H9 (cell line): ENCODE data around the gene AP1G2. TPM values are rescaled to one million over a fixed set of nuclear protein-coding genes. Genes with fewer than 3 reads are reported as not detected.

Source experiments
- DNase-seq: peaks from one replicate; pipeline ENCODE4 v3.0.0-alpha.2; 2017
- H2AFZ ChIP-seq: one replicate; pipeline ENCODE4 v1.6.1; 2013; ENCODE audit warnings: mild to moderate bottlenecking, low read length, control low read depth, moderate library complexity
- H2AK5ac ChIP-seq: 2 replicates; pipeline ENCODE4 v1.6.1; 2013; ENCODE audit warnings: low read length, control low read depth, mixed read lengths; ENCODE audit not compliant: insufficient read length
- H2BK120ac ChIP-seq: one replicate; pipeline ENCODE4 v1.6.1; 2013; ENCODE audit warnings: low read depth, mild to moderate bottlenecking, low read length, control low read depth, inconsistent platforms; ENCODE audit not compliant: poor library complexity, severe bottlenecking
- H2BK12ac ChIP-seq: 2 replicates; pipeline ENCODE4 v1.6.1; 2013; ENCODE audit warnings: low read length, control low read depth, mixed read lengths, low read depth; ENCODE audit not compliant: insufficient read length
- H2BK15ac ChIP-seq: 2 replicates; pipeline ENCODE4 v1.6.1; 2013; ENCODE audit warnings: low read depth, low read length, control low read depth
- H2BK20ac ChIP-seq: one replicate; pipeline ENCODE4 v1.6.1; 2013; ENCODE audit warnings: low read depth, mild to moderate bottlenecking, low read length, control low read depth, inconsistent platforms; ENCODE audit not compliant: poor library complexity, severe bottlenecking
- H2BK5ac ChIP-seq: 2 replicates; pipeline ENCODE4 v1.6.1; 2013; ENCODE audit warnings: low read length, control low read depth, mixed read lengths; ENCODE audit not compliant: insufficient read length
- H3K14ac ChIP-seq: 2 replicates; pipeline ENCODE4 v1.6.1; 2013; ENCODE audit warnings: low read length, control low read depth; ENCODE audit not compliant: insufficient read depth
- H3K18ac ChIP-seq: 2 replicates; pipeline ENCODE4 v1.6.1; 2013; ENCODE audit warnings: low read depth, mild to moderate bottlenecking, mixed read lengths, low read length, control low read depth; ENCODE audit not compliant: insufficient read length
- H3K23ac ChIP-seq: 2 replicates; pipeline ENCODE4 v1.6.1; 2013; ENCODE audit warnings: low read length, control low read depth, mixed read lengths, low read depth; ENCODE audit not compliant: insufficient read length
- H3K23me2 ChIP-seq: 2 replicates; pipeline ENCODE4 v1.6.1; 2013; ENCODE audit warnings: low read depth, mild to moderate bottlenecking, mixed read lengths, low read length, control low read depth; ENCODE audit not compliant: insufficient read length, poor library complexity, severe bottlenecking
- H3K27ac ChIP-seq: 2 replicates; pipeline ENCODE4 v1.5.1; 2013; ENCODE audit warnings: low read length, control low read depth, mixed read lengths, low read depth; ENCODE audit not compliant: insufficient read length
- H3K27me3 ChIP-seq: 2 replicates; pipeline ENCODE4 v1.6.1; 2013; ENCODE audit warnings: low read length, control low read depth, inconsistent platforms; ENCODE audit not compliant: insufficient read depth
- H3K4ac ChIP-seq: 2 replicates; pipeline ENCODE4 v1.6.1; 2013; ENCODE audit warnings: low read depth, mild to moderate bottlenecking, control low read depth, inconsistent platforms, low read length, moderate library complexity
- H3K4me1 ChIP-seq: 2 replicates; pipeline ENCODE4 v1.6.1; 2013; ENCODE audit warnings: low read length, control low read depth, inconsistent platforms; ENCODE audit not compliant: insufficient read depth
- H3K4me2 ChIP-seq: 2 replicates; pipeline ENCODE4 v1.6.1; 2013; ENCODE audit warnings: low read length, control low read depth, mixed read lengths; ENCODE audit not compliant: insufficient read length, insufficient read depth
- H3K56ac ChIP-seq: 2 replicates; pipeline ENCODE4 v1.6.1; 2013; ENCODE audit warnings: low read depth, mild to moderate bottlenecking, mixed read lengths, low read length, control low read depth; ENCODE audit not compliant: insufficient read length
- H3K79me1 ChIP-seq: 2 replicates; pipeline ENCODE4 v1.6.1; 2013; ENCODE audit warnings: low read depth, mild to moderate bottlenecking, moderate library complexity, low read length, control low read depth, inconsistent platforms; ENCODE audit not compliant: insufficient read depth, poor library complexity, severe bottlenecking
- H3K79me2 ChIP-seq: 2 replicates; pipeline ENCODE4 v1.6.1; 2013; ENCODE audit warnings: low read length, control low read depth, inconsistent platforms; ENCODE audit not compliant: insufficient read depth
- H3K9ac ChIP-seq: 2 replicates; pipeline ENCODE4 v1.6.1; 2013; ENCODE audit warnings: low read length, control low read depth, mixed read lengths; ENCODE audit not compliant: insufficient read length; ENCODE audit errors: extremely low read depth
- H3K9me3 ChIP-seq: one replicate; pipeline ENCODE4 v1.6.1; 2013; ENCODE audit warnings: low read depth, low read length, inconsistent platforms; ENCODE audit not compliant: control insufficient read depth
- H3T11ph ChIP-seq: one replicate; pipeline ENCODE4 v1.6.1; 2013; ENCODE audit warnings: mild to moderate bottlenecking, low read length, control low read depth, inconsistent platforms
- H4K20me1 ChIP-seq: one replicate; pipeline ENCODE4 v1.6.1; 2013; ENCODE audit not compliant: control insufficient read depth, insufficient read length, insufficient read depth
- H4K5ac ChIP-seq: 2 replicates; pipeline ENCODE4 v1.6.1; 2013; ENCODE audit warnings: low read depth, mild to moderate bottlenecking, mixed read lengths, low read length, control low read depth; ENCODE audit not compliant: insufficient read length
- H4K8ac ChIP-seq: replicated peaks from 2 replicates; pipeline ENCODE4 v1.6.1; 2013; ENCODE audit warnings: low read length, control low read depth, mixed read lengths, low read depth; ENCODE audit not compliant: insufficient read length
- H4K91ac ChIP-seq: 2 replicates; pipeline ENCODE4 v1.6.1; 2013; ENCODE audit warnings: low read depth, mild to moderate bottlenecking, moderate library complexity, mixed read lengths, low read length, control low read depth; ENCODE audit not compliant: insufficient read length
- H3K27ac Mint-ChIP-seq, 3 experiments: 2 replicates in 2 of 3; 3 replicates in 1 of 3; pipeline ENCODE4 v1.8.0; 2020 to 2021; ENCODE audit warnings: mixed read lengths in 3 of 3, mild to moderate bottlenecking in 1 of 3, moderate library complexity in 1 of 3
- H3K27me3 Mint-ChIP-seq: 2 replicates; pipeline ENCODE4 v1.8.0; 2021; ENCODE audit warnings: low read depth, mild to moderate bottlenecking, moderate library complexity, mixed read lengths
- H3K36me3 Mint-ChIP-seq, 3 experiments: 2 replicates in 2 of 3; 3 replicates in 1 of 3; pipeline ENCODE4 v1.8.0; 2020 to 2021; ENCODE audit warnings: low read depth in 3 of 3, mixed read lengths in 3 of 3; ENCODE audit not compliant: insufficient read depth in 1 of 3
- H3K4me1 Mint-ChIP-seq, 2 experiments: 2 replicates each; pipeline ENCODE4 v1.8.0; 2020; ENCODE audit warnings: mixed read lengths in 2 of 2
- H3K4me3 Mint-ChIP-seq, 2 experiments: 2 replicates in 1 of 2; 3 replicates in 1 of 2; pipeline ENCODE4 v1.8.0; 2020 to 2021; ENCODE audit warnings: mild to moderate bottlenecking in 2 of 2, mixed read lengths in 2 of 2, moderate library complexity in 1 of 2
- H3K9me3 Mint-ChIP-seq, 2 experiments: 2 replicates in 1 of 2; 3 replicates in 1 of 2; pipeline ENCODE4 v1.8.0; 2020; ENCODE audit warnings: mild to moderate bottlenecking in 2 of 2, mixed read lengths in 2 of 2, moderate library complexity in 1 of 2
- WGBS: extraction: QIAGEN DNeasy Blood & Tissue Kit; methylation state at CpG from one replicate; pipeline ENCODE4 v1.1.7; 2013; ENCODE audit warnings: missing lambda C conversion rate, low lambda C conversion rate, mixed read lengths; ENCODE audit not compliant: insufficient read length; ENCODE audit errors: extremely low coverage; 5-methylcytosine and 5-hydroxymethylcytosine counted together
- total RNA-seq: library from RNA; stranded (reverse); gene quantifications from 2 replicates; pipeline ENCODE4 v1.2.1, GENCODE V29; 2021
- TF ChIP-seq, protein P1 (sequence below): fragments of 200-600 bp; sonication (generic); conservative IDR thresholded peaks from 3 replicates; pipeline ENCODE4 v1.8.0; 2021; ENCODE audit warnings: antibody characterized with exemption, mild to moderate bottlenecking

Gene AP1G2
- total RNA-seq, 1 experiment from 2014 or later: 107 TPM

GRCh38 chr14:23517650-23518326 lies 49.8 kb downstream of the AP1G2 start:
- H3T11ph ChIP-seq: no peak overlapping the region
- H3K79me2 ChIP-seq: no peaks in the 10 kb centered on the region
- H4K8ac ChIP-seq: no peak overlapping the region
- Mint-ChIP-seq H3K4me1 (peaks cover 39 to 41% of the 10 kb centered on the region in 2 experiments), H3K27ac (no peak overlapping the region; a peak in 2 of 7 replicates), H3K9me3 (no peaks in the 10 kb centered on the region), H3K27me3 (peaks cover 20% of the 10 kb centered on the region), H3K4me3 (peak overlapping the region in 1 of 2 experiments; percentile 17; a peak in 1 of 5 replicates), H3K36me3 (peaks cover 5 to 11% (median 9%) of the 10 kb centered on the region in 3 experiments; a peak in 5 of 7 replicates)
- H2AK5ac ChIP-seq: no peak overlapping the region
- no peak overlapping the region for H2BK20ac ChIP-seq
- TF ChIP-seq, protein P1, sequence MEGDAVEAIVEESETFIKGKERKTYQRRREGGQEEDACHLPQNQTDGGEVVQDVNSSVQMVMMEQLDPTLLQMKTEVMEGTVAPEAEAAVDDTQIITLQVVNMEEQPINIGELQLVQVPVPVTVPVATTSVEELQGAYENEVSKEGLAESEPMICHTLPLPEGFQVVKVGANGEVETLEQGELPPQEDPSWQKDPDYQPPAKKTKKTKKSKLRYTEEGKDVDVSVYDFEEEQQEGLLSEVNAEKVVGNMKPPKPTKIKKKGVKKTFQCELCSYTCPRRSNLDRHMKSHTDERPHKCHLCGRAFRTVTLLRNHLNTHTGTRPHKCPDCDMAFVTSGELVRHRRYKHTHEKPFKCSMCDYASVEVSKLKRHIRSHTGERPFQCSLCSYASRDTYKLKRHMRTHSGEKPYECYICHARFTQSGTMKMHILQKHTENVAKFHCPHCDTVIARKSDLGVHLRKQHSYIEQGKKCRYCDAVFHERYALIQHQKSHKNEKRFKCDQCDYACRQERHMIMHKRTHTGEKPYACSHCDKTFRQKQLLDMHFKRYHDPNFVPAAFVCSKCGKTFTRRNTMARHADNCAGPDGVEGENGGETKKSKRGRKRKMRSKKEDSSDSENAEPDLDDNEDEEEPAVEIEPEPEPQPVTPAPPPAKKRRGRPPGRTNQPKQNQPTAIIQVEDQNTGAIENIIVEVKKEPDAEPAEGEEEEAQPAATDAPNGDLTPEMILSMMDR: peak; percentile 48
- peaks cover 15% of the 10 kb centered on the region; the same call in 1 of the 2 replicates for H3K4me1 ChIP-seq
- no peak overlapping the region for H4K91ac ChIP-seq
- no peak overlapping the region for H3K27ac ChIP-seq
- H3K23me2 ChIP-seq: peaks cover 3% of the 10 kb centered on the region
- no peak overlapping the region for H2BK12ac ChIP-seq
- no peak overlapping the region for H3K14ac ChIP-seq
- no peak for DNase-seq
- H3K56ac ChIP-seq: no peak overlapping the region
- no peaks in the 10 kb centered on the region for H4K20me1 ChIP-seq
- H4K5ac ChIP-seq: no peak overlapping the region
- no peaks in the 10 kb centered on the region for H3K79me1 ChIP-seq
- no peak overlapping the region for H2AFZ ChIP-seq
- H3K23ac ChIP-seq: no peak overlapping the region
- H3K18ac ChIP-seq: no peak overlapping the region
- H3K4me2 ChIP-seq: no peak overlapping the region
- H3K4ac ChIP-seq: no peak overlapping the region
- no peaks in the 10 kb centered on the region for H3K9me3 ChIP-seq
- no peak overlapping the region for H2BK120ac ChIP-seq
- no peak overlapping the region for H3K9ac ChIP-seq
- WGBS: no CpG with 5 or more reads among the region's 6 CpGs
- H2BK15ac ChIP-seq: no peak overlapping the region
- no peaks in the 10 kb centered on the region; the same call in 1 of the 2 replicates for H3K27me3 ChIP-seq
- H2BK5ac ChIP-seq: no peak overlapping the region
